HCT116 (cell line): ENCODE data around the gene GALR3. TPM values are rescaled to one million over a fixed set of nuclear protein-coding genes. Genes with fewer than 3 reads are reported as not detected.
A peak's percentile ranks its signal among the peaks of the same experiment; 100 is the strongest.

Experiments
- ATAC-seq: fragments of 200-7000 bp; cut with Tn5 transposase; 2 replicates; pipeline ENCODE4 v1.9.1; 2020; ENCODE audit warnings: mild to moderate bottlenecking, moderate library complexity
- BruUV-seq: library from RNA; stranded (reverse); fragments of 400-500 nt; replicated peaks from 2 replicates; lab custom pipeline; 2021; lab: Mats Ljungman, UMichigan
- CTCF ChIA-PET: fragments of 300-600 bp; sonication (Branson Sonifier 250); formaldehyde crosslinking; loops from one replicate; lab custom pipeline; 2021; ENCODE audit warnings: antibody characterized with exemption; lab: Charles Lee
- POLR2A ChIA-PET: fragments of 300-600, 350-600 bp; sonication (Branson Sonifier 250); formaldehyde crosslinking; loops from one replicate; lab custom pipeline; 2021; ENCODE audit warnings: antibody characterized with exemption; lab: Charles Lee
- RAD21 ChIA-PET, 2 experiments: fragments of 300-600 bp; sonication (Branson Sonifier 250); formaldehyde crosslinking; loops; one replicate each; lab custom pipeline; 2023; ENCODE audit warnings: low total read pairs in 2 of 2; ENCODE audit not compliant: uncharacterized antibody in 2 of 2, unreplicated experiment in 2 of 2, low non-redundant PET in 1 of 2; lab: Charles Lee
- DNase-seq: peaks from one replicate; pipeline ENCODE4 v3.0.0-alpha.2; 2010; ENCODE audit warnings: low read depth, low spot score
- H2AFZ ChIP-seq: fragments of 200-600 bp; shearing (Covaris generic), sonication (generic); 2 replicates; pipeline ENCODE4 v1.6.1; 2017; ENCODE audit warnings: low read depth, mixed run types, mixed read lengths, antibody characterized with exemption, low read length; ENCODE audit not compliant: poor library complexity, severe bottlenecking
- H3K27ac ChIP-seq: 2 replicates; pipeline ENCODE4 v1.5.1; 2012; ENCODE audit warnings: low read depth, low read length
- H3K27me3 ChIP-seq: fragments of 200-600 bp; sonication (generic); 2 replicates; pipeline ENCODE4 v1.6.1; 2016; ENCODE audit warnings: mixed run types, low read length, mixed read lengths; ENCODE audit not compliant: insufficient read depth
- H3K36me3 ChIP-seq, 2 experiments: fragments of 200-500 bp in 1 of 2; fragments of 200-600 bp in 1 of 2; sonication (Bioruptor generic) in 1 of 2; sonication (generic) in 1 of 2; 2 replicates each; pipeline versions ENCODE4 v1.5.1 to v1.6.1; 2014 to 2016; ENCODE audit warnings: low read length in 2 of 2, inconsistent platforms in 1 of 2, mixed read lengths in 1 of 2, mixed run types in 1 of 2; ENCODE audit not compliant: insufficient read depth in 2 of 2, control insufficient read depth in 1 of 2
- H3K4me1 ChIP-seq, 2 experiments: fragments of 200-600 bp in 1 of 2; sonication (generic) in 1 of 2; 2 replicates each; pipeline versions ENCODE4 v1.5.1 to v1.6.1; 2012 to 2017; ENCODE audit warnings: low read length in 2 of 2, inconsistent platforms in 1 of 2, mild to moderate bottlenecking in 1 of 2, mixed read lengths in 1 of 2, mixed run types in 1 of 2, moderate library complexity in 1 of 2; ENCODE audit not compliant: insufficient read depth in 2 of 2, control insufficient read depth in 1 of 2
- H3K4me2 ChIP-seq: fragments of 200-600 bp; sonication (generic); 2 replicates; pipeline ENCODE4 v1.6.1; 2017; ENCODE audit warnings: mixed run types, low read length, mixed read lengths
- H3K4me3 ChIP-seq, 2 experiments: fragments of 200-600 bp in 1 of 2; sonication (generic) in 1 of 2; replicated peaks in 1 of 2; 2 replicates each; pipeline ENCODE4 v1.5.1; 2011 to 2016; ENCODE audit warnings: low read length in 2 of 2, control low read depth in 1 of 2, low read depth in 1 of 2, mild to moderate bottlenecking in 1 of 2, mixed read lengths in 1 of 2, mixed run types in 1 of 2
- H3K79me2 ChIP-seq: fragments of 200-600 bp; sonication (generic); 2 replicates; pipeline ENCODE4 v1.6.1; 2017; ENCODE audit warnings: mild to moderate bottlenecking, mixed run types, low read length, moderate library complexity, mixed read lengths; ENCODE audit not compliant: insufficient read depth
- H3K9ac ChIP-seq: fragments of 200-600 bp; sonication (generic); 2 replicates; pipeline ENCODE4 v1.6.1; 2016; ENCODE audit warnings: low read length, mixed read lengths
- H3K9me2 ChIP-seq: fragments of 200-600 bp; sonication (generic), shearing (Covaris generic); 2 replicates; pipeline ENCODE4 v1.6.1; 2017; ENCODE audit warnings: mixed run types, mild to moderate bottlenecking, moderate library complexity; ENCODE audit not compliant: insufficient read depth
- H3K9me3 ChIP-seq, 2 experiments: fragments of 200-500 bp in 1 of 2; fragments of 200-600 bp in 1 of 2; sonication (Bioruptor generic) in 1 of 2; sonication (generic) in 1 of 2; 2 replicates each; pipeline ENCODE4 v1.6.1; 2014 to 2017; ENCODE audit warnings: low read length in 2 of 2, mixed read lengths in 2 of 2, inconsistent platforms in 1 of 2, low read depth in 1 of 2, mild to moderate bottlenecking in 1 of 2, mixed run types in 1 of 2, moderate library complexity in 1 of 2; ENCODE audit not compliant: control insufficient read depth in 1 of 2, insufficient read depth in 1 of 2
- H4K20me1 ChIP-seq: fragments of 200-600 bp; sonication (generic), shearing (Covaris generic); 2 replicates; pipeline ENCODE4 v1.6.1; 2017; ENCODE audit warnings: mixed run types, mild to moderate bottlenecking, moderate library complexity; ENCODE audit not compliant: insufficient read depth
- ATF3 ChIP-seq: IDR thresholded peaks from 2 replicates; pipeline ENCODE4 v1.6.1; 2012
- CBX3 ChIP-seq: IDR thresholded peaks from 2 replicates; pipeline ENCODE4 v1.6.1; 2012; ENCODE audit warnings: low read depth
- CTCF ChIP-seq, 3 experiments: fragments of 200-600 bp in 1 of 3; sonication (generic) in 1 of 3; IDR thresholded peaks in 2 of 3; conservative IDR thresholded peaks in 1 of 3; 2 replicates each; pipeline ENCODE4 v1.5.1; 2012 to 2017; ENCODE audit warnings: low read depth in 2 of 3, low read length in 2 of 3, antibody characterized with exemption in 1 of 3, borderline replicate concordance in 1 of 3, control low read depth in 1 of 3, mild to moderate bottlenecking in 1 of 3, mixed read lengths in 1 of 3, mixed run types in 1 of 3, moderate library complexity in 1 of 3; ENCODE audit not compliant: insufficient read depth in 1 of 3
- EGR1 ChIP-seq: IDR thresholded peaks from 2 replicates; pipeline ENCODE4 v1.6.1; 2012; ENCODE audit warnings: low read depth
- EZH2 ChIP-seq: fragments of 200-600 bp; sonication (generic); IDR thresholded peaks from 2 replicates; pipeline ENCODE4 v1.6.1; 2017; ENCODE audit warnings: antibody characterized with exemption, mixed run types
- EZH2phosphoT487 ChIP-seq: fragments of 200-600 bp; IDR thresholded peaks from 2 replicates; pipeline ENCODE4 v1.6.1; 2018; ENCODE audit warnings: antibody characterized with exemption, borderline replicate concordance
- FOSL1 ChIP-seq: IDR thresholded peaks from 2 replicates; pipeline ENCODE4 v1.6.1; 2012; ENCODE audit warnings: low read depth
- JUND ChIP-seq: IDR thresholded peaks from 2 replicates; pipeline ENCODE4 v1.6.1; 2012
- MAX ChIP-seq: IDR thresholded peaks from 2 replicates; pipeline ENCODE4 v1.6.1; 2012
- POLR2A ChIP-seq: IDR thresholded peaks from 2 replicates; pipeline ENCODE4 v1.7.0; 2011; ENCODE audit warnings: borderline replicate concordance; ENCODE audit not compliant: insufficient read depth, insufficient read length; ENCODE audit errors: extremely low read depth
- RAD21 ChIP-seq: IDR thresholded peaks from 2 replicates; pipeline ENCODE4 v1.6.1; 2012; ENCODE audit warnings: low read depth, mild to moderate bottlenecking
- REST ChIP-seq: IDR thresholded peaks from 2 replicates; pipeline ENCODE4 v1.6.1; 2012; ENCODE audit warnings: low read depth
- SIN3A ChIP-seq: IDR thresholded peaks from 2 replicates; pipeline ENCODE4 v1.6.1; 2012; ENCODE audit warnings: low read depth
- SP1 ChIP-seq: IDR thresholded peaks from 2 replicates; pipeline ENCODE4 v1.6.1; 2012; ENCODE audit warnings: low read depth
- SRF ChIP-seq: IDR thresholded peaks from 2 replicates; pipeline ENCODE4 v1.6.1; 2012; ENCODE audit warnings: low read depth
- TCF7L2 ChIP-seq: IDR thresholded peaks from 2 replicates; pipeline ENCODE4 v1.7.0; 2011; ENCODE audit warnings: borderline replicate concordance, inconsistent platforms; ENCODE audit not compliant: insufficient read depth, insufficient read length; ENCODE audit errors: extremely low read depth
- YY1 ChIP-seq: IDR thresholded peaks from 2 replicates; pipeline ENCODE4 v1.6.1; 2011; ENCODE audit warnings: low read length, low read depth, moderate library complexity, mild to moderate bottlenecking; ENCODE audit not compliant: insufficient replicate concordance; ENCODE audit errors: extremely low read depth
- ZBTB33 ChIP-seq: IDR thresholded peaks from 2 replicates; pipeline ENCODE4 v1.6.1; 2011; ENCODE audit warnings: mild to moderate bottlenecking, low read length, moderate library complexity; ENCODE audit not compliant: insufficient replicate concordance; ENCODE audit errors: extremely low read depth
- ZNF274 ChIP-seq: fragments of 200-500 bp; sonication (Bioruptor generic); IDR thresholded peaks from 2 replicates; pipeline ENCODE4 v1.6.1; 2014; ENCODE audit warnings: mild to moderate bottlenecking, low read depth, low read length, inconsistent platforms
- intact Hi-C: fragments of 100-400 bp; cut with micrococcal nuclease; formaldehyde crosslinking; loops from 2 replicates; pipeline ENCODE4 v1.10.0; 2022
- total RNA-seq: library from RNA; stranded (reverse); gene quantifications from one replicate; pipeline ENCODE4 v1.2.1, GENCODE V29; 2021; ENCODE audit not compliant: unreplicated experiment

The GALR3 gene
- total RNA-seq, 1 experiment from 2014 or later, result 0.32 TPM

GRCh38 chr22:37818409-37819104 lies 4.6 kb upstream of the GALR3 start:
- Histone ChIP-seq H3K79me2 (no peaks in the 10 kb centered on the region), H3K27ac (no peak overlapping the region), H4K20me1 (no peaks in the 10 kb centered on the region), H3K9ac (no peak overlapping the region), H2AFZ (no peak overlapping the region), H3K4me3 (no peak overlapping the region), H3K36me3 (peaks cover 5 to 12% of the 10 kb centered on the region in 2 experiments; a peak in 2 of 4 replicates), H3K4me1 (peaks cover 4 to 12% of the 10 kb centered on the region in 2 experiments; a peak in 3 of 4 replicates), H3K9me2 (no peaks in the 10 kb centered on the region), H3K9me3 (no peaks in the 10 kb centered on the region), H3K4me2 (no peak overlapping the region), H3K27me3 (no peaks in the 10 kb centered on the region)
- POLR2A ChIA-PET, result interaction anchor here (0.6 to 3.4 kb wide), 3 partner anchors 10 to 44 kb away, joined by 3 to 19 read pairs (median 4); partner anchors contain the start of genes ANKRD54 and GCAT
- RAD21 ChIA-PET, result interaction anchor here in 1 of 2 experiments (1.1 to 1.3 kb wide), 2 partner anchors 116 to 146 kb away, joined by 3 to 4 read pairs; no protein-coding TSS in a partner anchor
- CTCF ChIA-PET, result interaction anchor here (1.3 to 4.8 kb wide), 4 partner anchors 11 to 147 kb away, joined by 3 to 33 read pairs (median 16); partner anchors contain the start of genes ANKRD54 and GCAT
- TF ChIP-seq TCF7L2, result no peak
- TF ChIP-seq SRF, result no peak
- no peak for TF ChIP-seq ZNF274
- TF ChIP-seq YY1, result no peak
- no peak for TF ChIP-seq POLR2A
- TF ChIP-seq EZH2, result no peak
- no peak for TF ChIP-seq CBX3
- TF ChIP-seq FOSL1, result no peak
- no peak for TF ChIP-seq REST
- TF ChIP-seq SP1, result no peak
- no peak for TF ChIP-seq SIN3A
- no peak for TF ChIP-seq EZH2phosphoT487
- TF ChIP-seq CTCF (IDR thresholded peaks at IDR 0.05 in 2 of 3, conservative IDR thresholded peaks at IDR 0.05 in 1 of 3; ENCODE audit: borderline replicate concordance in 1 of 3, insufficient read depth in 1 of 3, low read depth in 2 of 3, low read length in 2 of 3), result no peak
- no peak for TF ChIP-seq RAD21
- no peak for TF ChIP-seq EGR1
- TF ChIP-seq ATF3, result no peak
- TF ChIP-seq MAX, result no peak
- no peak for TF ChIP-seq ZBTB33
- no peak for TF ChIP-seq JUND
- intact Hi-C loops, result no loop called here
- DNase-seq (no peak), ATAC-seq (0 out of 2 replicates have a peak, but pooled peaks have one; percentile 3)
- no TSS peak for BruUV-seq
